Vagina (tissue), 2 donors: ENCODE data around the gene FNDC5. TPM values are rescaled to one million over a fixed set of nuclear protein-coding genes. Genes with fewer than 3 reads are reported as not detected.

ENCODE experiments used
- DNase-seq, 2 donors: peaks; one replicate each; pipeline ENCODE4 v3.0.0-alpha.2; 2017; ENCODE audit errors: extremely low spot score in 2 of 2
- H3K27ac ChIP-seq: fragments of 200-600 bp; sonication (generic); one replicate; pipeline ENCODE4 v1.5.1; 2019
- H3K27me3 ChIP-seq: fragments of 200-600 bp; sonication (generic); one replicate; pipeline ENCODE4 v1.5.1; 2019
- H3K36me3 ChIP-seq, 2 donors: fragments of 200-600 bp; sonication (generic); one replicate each; pipeline ENCODE4 v1.5.1; 2017 to 2019
- H3K4me1 ChIP-seq: fragments of 200-600 bp; sonication (generic); one replicate; pipeline ENCODE4 v1.5.1; 2019
- H3K4me3 ChIP-seq, 2 donors: fragments of 200-600 bp; sonication (generic); 1 replicate in 1 of 2; 2 replicates in 1 of 2; pipeline ENCODE4 v1.5.1; 2016 to 2019
- H3K9me3 ChIP-seq: fragments of 200-600 bp; sonication (generic); one replicate; pipeline ENCODE4 v1.5.1; 2019
- POLR2A ChIP-seq, 2 donors: fragments of 450-650 bp; IDR thresholded peaks; one replicate each; pipeline ENCODE4 v1.6.1; 2017; ENCODE audit warnings: antibody characterized with exemption in 2 of 2, mild to moderate bottlenecking in 2 of 2, moderate library complexity in 2 of 2
- POLR2AphosphoS5 ChIP-seq, 2 donors: sonication (generic); formaldehyde crosslinking; IDR thresholded peaks; one replicate each; pipeline ENCODE4 v1.9.0; 2017; ENCODE audit warnings: antibody characterized with exemption in 2 of 2, mild to moderate bottlenecking in 2 of 2, low read depth in 1 of 2; ENCODE audit not compliant: insufficient read depth in 1 of 2
- intact Hi-C: fragments of 100-400 bp; cut with DNase I; formaldehyde crosslinking; loops from one replicate; pipeline ENCODE4 v1.15.1; 2023
- total RNA-seq: library from RNA; depleted of rRNA; stranded (reverse); fragments of >200 nt; gene quantifications from one replicate; pipeline ENCODE4 v1.2.3, GENCODE V29; 2016
- TF ChIP-seq, protein P1 (sequence below), 3 experiments: fragments of 450-650 bp in 2 of 3; fragments of 200-600 bp in 1 of 3; sonication (generic) in 1 of 3; IDR thresholded peaks; one replicate each; pipeline ENCODE4 v1.5.1; 2017 to 2019; ENCODE audit warnings: antibody characterized with exemption in 3 of 3, mild to moderate bottlenecking in 2 of 3, moderate library complexity in 2 of 3

FNDC5 gene
- total RNA-seq, 1 donor from 2014 or later, result 4.7 TPM

DNA sequence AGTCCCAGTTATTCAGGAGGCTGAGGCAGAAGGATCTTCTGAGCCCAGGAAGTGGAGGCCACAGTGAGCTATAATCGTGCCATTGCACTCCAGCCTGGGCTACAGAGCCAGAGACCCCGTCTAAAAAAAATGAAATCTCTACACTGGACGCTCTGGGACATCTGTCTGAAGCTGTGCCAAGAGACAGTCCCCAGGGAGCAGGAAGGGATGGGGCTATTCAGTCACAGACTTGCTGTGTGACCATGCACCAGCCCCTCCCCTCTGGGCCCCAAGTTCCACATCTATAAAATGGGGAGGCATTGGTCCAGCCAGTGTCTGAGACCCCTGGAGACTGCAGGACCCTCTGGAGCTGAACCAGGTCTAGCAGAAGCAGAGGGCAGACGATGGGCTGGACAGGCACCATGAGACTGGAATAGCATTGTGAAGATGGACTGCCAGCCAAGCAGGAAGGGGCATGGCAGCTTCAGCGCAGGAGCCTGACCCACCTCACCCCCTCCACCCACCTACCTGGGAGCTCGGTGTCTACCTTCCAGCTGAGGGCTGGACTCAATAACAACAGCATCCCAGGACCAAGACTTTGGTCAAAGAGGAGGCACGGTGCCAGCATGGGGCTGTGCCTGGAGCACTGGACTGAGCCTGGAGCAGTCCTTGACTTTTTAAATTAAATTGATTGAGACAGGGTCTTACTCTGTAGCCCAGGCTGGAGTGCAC lies 29.0 kb upstream of the FNDC5 start:
- Histone ChIP-seq H3K4me3 (peak overlapping the region in 1 of 2 donors; percentile 89), H3K36me3 (no peaks in the 10 kb centered on the region), H3K9me3 (no peaks in the 10 kb centered on the region), H3K27ac (no peak overlapping the region), H3K27me3 (no peaks in the 10 kb centered on the region), H3K4me1 (peaks cover 19% of the 10 kb centered on the region)
- intact Hi-C loops, result no loop called here
- no peak for TF ChIP-seq POLR2AphosphoS5 (IDR thresholded peaks at IDR 0.05; ENCODE audit: insufficient read depth in 1 of 2, low read depth in 1 of 2)
- no peak for TF ChIP-seq POLR2A (IDR thresholded peaks at IDR 0.05)
- TF ChIP-seq, protein P1, sequence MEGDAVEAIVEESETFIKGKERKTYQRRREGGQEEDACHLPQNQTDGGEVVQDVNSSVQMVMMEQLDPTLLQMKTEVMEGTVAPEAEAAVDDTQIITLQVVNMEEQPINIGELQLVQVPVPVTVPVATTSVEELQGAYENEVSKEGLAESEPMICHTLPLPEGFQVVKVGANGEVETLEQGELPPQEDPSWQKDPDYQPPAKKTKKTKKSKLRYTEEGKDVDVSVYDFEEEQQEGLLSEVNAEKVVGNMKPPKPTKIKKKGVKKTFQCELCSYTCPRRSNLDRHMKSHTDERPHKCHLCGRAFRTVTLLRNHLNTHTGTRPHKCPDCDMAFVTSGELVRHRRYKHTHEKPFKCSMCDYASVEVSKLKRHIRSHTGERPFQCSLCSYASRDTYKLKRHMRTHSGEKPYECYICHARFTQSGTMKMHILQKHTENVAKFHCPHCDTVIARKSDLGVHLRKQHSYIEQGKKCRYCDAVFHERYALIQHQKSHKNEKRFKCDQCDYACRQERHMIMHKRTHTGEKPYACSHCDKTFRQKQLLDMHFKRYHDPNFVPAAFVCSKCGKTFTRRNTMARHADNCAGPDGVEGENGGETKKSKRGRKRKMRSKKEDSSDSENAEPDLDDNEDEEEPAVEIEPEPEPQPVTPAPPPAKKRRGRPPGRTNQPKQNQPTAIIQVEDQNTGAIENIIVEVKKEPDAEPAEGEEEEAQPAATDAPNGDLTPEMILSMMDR (IDR thresholded peaks at IDR 0.05), result no peak
- DNase-seq, result no peak

DNA sequence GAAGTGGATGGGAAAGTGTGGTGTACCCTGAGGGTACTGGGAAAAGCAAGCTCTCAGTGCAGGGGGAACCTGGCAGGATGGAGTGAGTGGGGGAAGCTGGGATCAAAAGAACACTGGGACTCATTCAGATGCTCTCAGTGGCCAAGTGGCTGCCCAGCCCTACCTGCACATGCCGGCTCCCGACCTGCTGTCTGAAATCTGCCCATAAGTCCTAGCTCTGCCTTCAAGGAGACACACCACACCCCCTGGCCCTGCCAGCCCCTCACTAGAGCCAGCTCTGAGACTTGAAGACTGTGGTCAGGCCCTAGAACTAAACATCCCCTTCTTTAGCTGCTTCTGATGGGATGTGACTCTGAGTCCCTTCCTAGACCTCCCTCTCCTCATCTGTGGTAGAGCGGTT lies 28.2 kb upstream of the FNDC5 start:
- DNase-seq, result no peak
- intact Hi-C loops, result no loop called here
- H3K4me1 ChIP-seq, result peaks cover 23% of the 10 kb centered on the region
- TF ChIP-seq, protein P1 (IDR thresholded peaks at IDR 0.05), result no peak
- TF ChIP-seq POLR2A (IDR thresholded peaks at IDR 0.05) (no peak), POLR2AphosphoS5 (IDR thresholded peaks at IDR 0.05; ENCODE audit: insufficient read depth in 1 of 2, low read depth in 1 of 2) (no peak)
- no peaks in the 10 kb centered on the region for H3K9me3 ChIP-seq
- no peaks in the 10 kb centered on the region for H3K27me3 ChIP-seq
- H3K4me3 ChIP-seq, result no peak overlapping the region
- H3K27ac ChIP-seq, result no peak overlapping the region
- H3K36me3 ChIP-seq, result no peaks in the 10 kb centered on the region

DNA sequence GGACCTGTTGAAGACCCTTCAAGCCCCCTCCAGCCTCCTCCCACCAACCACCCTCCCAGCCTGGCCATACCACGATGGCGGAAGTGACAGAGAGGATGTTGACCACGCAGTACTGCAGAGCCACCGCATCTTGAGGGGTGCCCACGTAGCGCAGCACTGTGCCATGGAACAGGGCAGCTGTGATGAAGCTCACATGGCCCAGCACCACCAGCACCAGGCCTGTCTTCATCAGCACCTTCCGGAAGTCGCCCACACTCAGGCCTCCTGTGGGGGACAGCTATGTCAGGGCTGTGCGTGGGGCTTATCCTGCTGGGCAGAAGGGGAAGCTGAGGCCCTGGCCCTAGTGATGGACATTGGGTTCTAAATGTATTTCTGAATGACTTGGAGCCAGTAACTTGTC lies 27.3 kb upstream of the FNDC5 start:
- intact Hi-C loops, result no loop called here
- Histone ChIP-seq H3K36me3 (no peaks in the 10 kb centered on the region), H3K4me3 (no peak overlapping the region), H3K27me3 (no peaks in the 10 kb centered on the region), H3K9me3 (no peaks in the 10 kb centered on the region), H3K27ac (no peak overlapping the region), H3K4me1 (peaks cover 32% of the 10 kb centered on the region)
- no peak for DNase-seq
- TF ChIP-seq, protein P1 (IDR thresholded peaks at IDR 0.05), result no peak
- TF ChIP-seq POLR2A (IDR thresholded peaks at IDR 0.05) (no peak), POLR2AphosphoS5 (IDR thresholded peaks at IDR 0.05; ENCODE audit: insufficient read depth in 1 of 2, low read depth in 1 of 2) (no peak)

DNA sequence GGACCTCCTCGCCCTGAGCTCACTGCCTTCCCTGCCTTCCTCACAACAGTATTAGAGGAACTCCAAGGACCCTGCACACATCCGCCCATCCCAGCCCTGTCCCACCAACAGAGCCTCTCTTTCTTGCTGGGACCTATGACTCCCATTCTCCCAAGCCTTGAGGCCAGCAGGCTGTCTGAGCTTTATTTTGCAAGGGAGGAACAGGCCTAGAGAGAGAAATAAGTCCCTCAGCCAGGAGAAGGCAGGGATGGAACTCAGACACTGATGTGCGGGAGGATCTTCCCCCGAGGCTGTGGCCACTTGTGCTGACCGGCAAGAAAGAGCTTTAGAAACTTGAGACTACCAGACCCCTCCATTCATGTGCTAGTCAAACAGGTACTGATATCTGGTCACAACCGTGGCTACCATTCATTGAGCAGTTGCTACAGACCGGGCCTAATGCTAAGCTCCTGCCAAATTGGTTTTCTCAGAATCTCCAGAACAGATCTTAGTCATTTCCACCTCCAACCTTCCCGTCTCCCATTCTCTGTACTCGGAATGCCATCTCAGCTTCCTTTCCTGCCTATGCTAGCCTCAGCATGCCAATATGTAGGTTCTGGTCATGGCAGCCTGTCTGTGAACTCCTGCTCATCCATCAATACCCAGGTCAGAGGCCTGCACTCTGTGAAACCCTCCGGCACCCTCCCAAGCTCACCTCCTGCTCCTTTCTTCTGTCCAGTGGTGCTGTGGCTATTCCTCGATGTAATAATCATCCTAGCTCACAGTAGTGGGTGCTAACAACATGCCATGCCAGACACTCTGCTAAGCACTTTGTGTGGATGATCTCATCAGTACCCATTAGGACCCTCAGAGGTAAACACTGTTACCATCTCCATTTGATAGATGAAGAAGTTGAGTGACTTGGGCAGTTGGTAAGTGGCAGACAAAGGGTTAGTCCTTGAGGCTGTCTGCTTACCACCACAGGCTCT lies 26.7 kb upstream of the FNDC5 start:
- intact Hi-C loops, result no loop called here
- Histone ChIP-seq H3K27me3 (no peaks in the 10 kb centered on the region), H3K9me3 (no peaks in the 10 kb centered on the region), H3K36me3 (no peaks in the 10 kb centered on the region), H3K4me3 (no peak overlapping the region), H3K27ac (no peak overlapping the region), H3K4me1 (peaks cover 39% of the 10 kb centered on the region)
- TF ChIP-seq, protein P1 (IDR thresholded peaks at IDR 0.05), result no peak
- no peak for TF ChIP-seq POLR2A (IDR thresholded peaks at IDR 0.05)
- TF ChIP-seq POLR2AphosphoS5 (IDR thresholded peaks at IDR 0.05; ENCODE audit: insufficient read depth in 1 of 2, low read depth in 1 of 2), result no peak
- DNase-seq, result peak in 1 of 2 donors; percentile 67
